CD4-positive, alpha-beta T cell treated with Interleukin-10 for 1 hour (primary cell): ENCODE measurements around the gene ZNF488.
"Not testable (repeated sequence)": the region's sequence is repeated elsewhere in the genome, so short reads cannot be mapped to it uniquely, and the experiment has no call there.

Experiments used
- DNase-seq: peaks from one replicate; pipeline ENCODE4 v3.0.0-alpha.2; 2020

The ZNF488 gene

GRCh38 chr10:47409171-47409865 lies 25.2 kb upstream of the ZNF488 start:
- DNase-seq: no peak

GRCh38 chr10:47408606-47409005 lies 24.5 kb upstream of the ZNF488 start:
- DNase-seq: no peak

- DNase-seq: no peak
Observed at GRCh38 chr10:47406870-47407691, 23.0 kb upstream of the ZNF488 start.

GRCh38 chr10:47406548-47406869 lies 22.4 kb upstream of the ZNF488 start:
- no peak for DNase-seq

- DNase-seq: no peak
Observed at GRCh38 chr10:47405857-47406547, 21.9 kb upstream of the ZNF488 start.

- DNase-seq: no peak
Observed at GRCh38 chr10:47404937-47405336, 20.8 kb upstream of the ZNF488 start.

GRCh38 chr10:47404446-47404845 lies 20.4 kb upstream of the ZNF488 start:
- no peak for DNase-seq

GRCh38 chr10:47403446-47404318 lies 19.6 kb upstream of the ZNF488 start:
- DNase-seq: no peak

- no peak for DNase-seq
Observed at GRCh38 chr10:47402641-47403301, 18.7 kb upstream of the ZNF488 start.

- DNase-seq: no peak
Observed at GRCh38 chr10:47401874-47402640, 18.0 kb upstream of the ZNF488 start.

- DNase-seq: no peak
Observed at GRCh38 chr10:47401210-47401609, 17.1 kb upstream of the ZNF488 start.

- no peak for DNase-seq
Observed at GRCh38 chr10:47400786-47401185, 16.7 kb upstream of the ZNF488 start.

- DNase-seq: no peak
Observed at GRCh38 chr10:47400251-47400650, 16.2 kb upstream of the ZNF488 start.

- DNase-seq: no peak
Observed at GRCh38 chr10:47397256-47397655, 13.2 kb upstream of the ZNF488 start.

GRCh38 chr10:47396311-47396717 lies 12.2 kb upstream of the ZNF488 start:
- DNase-seq: no peak

GRCh38 chr10:47389619-47390018 lies 5.5 kb upstream of the ZNF488 start:
- no peak for DNase-seq

GRCh38 chr10:47388879-47389278 lies 4.8 kb upstream of the ZNF488 start:
- DNase-seq: no peak

GRCh38 chr10:47386104-47386503 lies 2.0 kb upstream of the ZNF488 start:
- DNase-seq: not testable (repeated sequence)

GRCh38 chr10:47383261-47384147 lies 589 bp downstream of the ZNF488 start:
- DNase-seq: no peak
